Measurements from ENCODE around the gene SIX3.

SIX3 gene

DNA sequence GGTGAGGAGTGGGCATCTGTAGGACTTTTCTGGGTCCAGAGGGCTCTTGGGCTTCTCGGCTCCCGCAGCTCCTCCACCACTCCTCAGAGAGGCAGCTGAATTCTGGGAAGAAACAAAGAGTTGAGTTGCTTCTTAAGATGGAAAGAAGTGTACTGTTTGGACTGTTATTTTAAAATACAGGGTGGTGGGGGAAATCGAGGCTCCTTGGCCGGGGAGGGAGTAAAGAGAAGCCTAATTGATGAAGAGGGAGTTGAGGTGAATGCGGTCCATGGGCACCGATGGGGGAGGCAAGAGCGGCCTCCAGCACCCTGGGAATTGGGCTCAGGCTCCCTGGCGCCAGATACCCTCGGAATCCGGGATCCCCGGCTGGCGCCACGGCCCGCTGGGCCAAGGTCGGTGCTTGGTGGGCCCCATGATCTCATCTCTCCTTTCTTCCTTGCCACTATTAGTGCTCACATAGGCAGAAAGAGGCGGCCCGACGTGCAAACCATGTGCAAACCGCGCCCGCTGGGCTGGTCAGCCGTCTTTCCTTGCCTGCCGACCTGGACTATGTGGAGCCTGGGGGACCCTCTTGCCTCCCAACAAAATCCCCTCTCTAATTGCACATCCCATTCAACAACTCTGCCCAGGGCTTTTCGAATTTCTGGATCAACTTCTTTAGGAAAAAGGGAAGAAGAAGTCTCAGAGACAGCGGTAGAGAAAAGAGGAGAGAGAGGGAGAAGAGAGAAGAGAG is 604 bp upstream of the SIX3 start:
- Histone ChIP-seq H2AFZ (ENCODE audit: low read depth, low read length) (no peak overlapping the region), H4K20me1 (ENCODE audit: insufficient read depth, low read length) (no peaks in the 10 kb centered on the region), H3K4me3 (ENCODE audit: low read length) (no peak overlapping the region), H3K9ac (ENCODE audit: low read length) (no peak overlapping the region), H3K27ac (ENCODE audit: low read length) (no peak overlapping the region), H3K4me1 (ENCODE audit: low read length) (no peaks in the 10 kb centered on the region), H3K4me2 (ENCODE audit: low read length) (no peak overlapping the region), H3K36me3 (replicated peaks; ENCODE audit: low read depth, low read length) (no peaks in the 10 kb centered on the region), H3K27me3 (ENCODE audit: low read depth, low read length) (no peaks in the 10 kb centered on the region), H3K9me3 (ENCODE audit: insufficient read depth, low read length) (no peaks in the 10 kb centered on the region), H3K79me2 (ENCODE audit: low read length) (no peaks in the 10 kb centered on the region)
- TF ChIP-seq, protein P1, sequence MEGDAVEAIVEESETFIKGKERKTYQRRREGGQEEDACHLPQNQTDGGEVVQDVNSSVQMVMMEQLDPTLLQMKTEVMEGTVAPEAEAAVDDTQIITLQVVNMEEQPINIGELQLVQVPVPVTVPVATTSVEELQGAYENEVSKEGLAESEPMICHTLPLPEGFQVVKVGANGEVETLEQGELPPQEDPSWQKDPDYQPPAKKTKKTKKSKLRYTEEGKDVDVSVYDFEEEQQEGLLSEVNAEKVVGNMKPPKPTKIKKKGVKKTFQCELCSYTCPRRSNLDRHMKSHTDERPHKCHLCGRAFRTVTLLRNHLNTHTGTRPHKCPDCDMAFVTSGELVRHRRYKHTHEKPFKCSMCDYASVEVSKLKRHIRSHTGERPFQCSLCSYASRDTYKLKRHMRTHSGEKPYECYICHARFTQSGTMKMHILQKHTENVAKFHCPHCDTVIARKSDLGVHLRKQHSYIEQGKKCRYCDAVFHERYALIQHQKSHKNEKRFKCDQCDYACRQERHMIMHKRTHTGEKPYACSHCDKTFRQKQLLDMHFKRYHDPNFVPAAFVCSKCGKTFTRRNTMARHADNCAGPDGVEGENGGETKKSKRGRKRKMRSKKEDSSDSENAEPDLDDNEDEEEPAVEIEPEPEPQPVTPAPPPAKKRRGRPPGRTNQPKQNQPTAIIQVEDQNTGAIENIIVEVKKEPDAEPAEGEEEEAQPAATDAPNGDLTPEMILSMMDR (IDR thresholded peaks at IDR 0.05; ENCODE audit: low read depth, low read length), result no peak

DNA sequence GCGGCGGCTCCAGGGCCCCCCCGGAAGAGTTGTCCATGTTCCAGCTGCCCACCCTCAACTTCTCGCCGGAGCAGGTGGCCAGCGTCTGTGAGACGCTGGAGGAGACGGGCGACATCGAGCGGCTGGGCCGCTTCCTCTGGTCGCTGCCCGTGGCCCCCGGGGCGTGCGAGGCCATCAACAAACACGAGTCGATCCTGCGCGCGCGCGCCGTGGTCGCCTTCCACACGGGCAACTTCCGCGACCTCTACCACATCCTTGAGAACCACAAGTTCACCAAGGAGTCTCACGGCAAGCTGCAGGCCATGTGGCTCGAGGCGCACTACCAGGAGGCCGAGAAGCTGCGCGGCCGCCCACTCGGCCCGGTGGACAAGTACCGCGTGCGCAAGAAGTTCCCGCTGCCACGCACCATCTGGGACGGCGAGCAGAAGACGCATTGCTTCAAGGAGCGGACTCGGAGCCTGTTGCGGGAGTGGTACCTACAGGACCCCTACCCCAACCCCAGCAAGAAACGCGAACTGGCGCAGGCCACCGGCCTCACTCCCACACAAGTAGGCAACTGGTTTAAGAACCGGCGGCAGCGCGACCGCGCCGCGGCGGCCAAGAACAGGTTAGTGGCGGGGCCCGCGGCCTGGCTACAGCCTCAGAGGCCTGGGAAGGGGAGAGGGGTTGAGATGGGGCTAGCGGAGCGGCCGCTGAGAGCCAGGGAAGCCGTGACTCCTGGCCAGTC is 965 bp downstream of the SIX3 start:
- no peaks in the 10 kb centered on the region for H4K20me1 ChIP-seq (ENCODE audit: insufficient read depth, low read length)
- no peaks in the 10 kb centered on the region for H3K79me2 ChIP-seq (ENCODE audit: low read length)
- H3K36me3 ChIP-seq (replicated peaks; ENCODE audit: low read depth, low read length), result no peaks in the 10 kb centered on the region
- H3K4me1 ChIP-seq (ENCODE audit: low read length), result no peaks in the 10 kb centered on the region
- H3K27me3 ChIP-seq (ENCODE audit: low read depth, low read length), result no peaks in the 10 kb centered on the region
- no peak overlapping the region for H3K9ac ChIP-seq (ENCODE audit: low read length)
- TF ChIP-seq, protein P1 (IDR thresholded peaks at IDR 0.05; ENCODE audit: low read depth, low read length), result no peak
- no peak for TF ChIP-seq EZH2phosphoT487 (IDR thresholded peaks at IDR 0.05; ENCODE audit: low read depth)
- no peak overlapping the region for H3K4me2 ChIP-seq (ENCODE audit: low read length)
- no peak overlapping the region for H3K27ac ChIP-seq (ENCODE audit: low read length)
- no peaks in the 10 kb centered on the region for H3K9me3 ChIP-seq (ENCODE audit: insufficient read depth, low read length)
- no peak overlapping the region for H2AFZ ChIP-seq (ENCODE audit: low read depth, low read length)
- H3K4me3 ChIP-seq (ENCODE audit: low read length), result no peak overlapping the region

DNA sequence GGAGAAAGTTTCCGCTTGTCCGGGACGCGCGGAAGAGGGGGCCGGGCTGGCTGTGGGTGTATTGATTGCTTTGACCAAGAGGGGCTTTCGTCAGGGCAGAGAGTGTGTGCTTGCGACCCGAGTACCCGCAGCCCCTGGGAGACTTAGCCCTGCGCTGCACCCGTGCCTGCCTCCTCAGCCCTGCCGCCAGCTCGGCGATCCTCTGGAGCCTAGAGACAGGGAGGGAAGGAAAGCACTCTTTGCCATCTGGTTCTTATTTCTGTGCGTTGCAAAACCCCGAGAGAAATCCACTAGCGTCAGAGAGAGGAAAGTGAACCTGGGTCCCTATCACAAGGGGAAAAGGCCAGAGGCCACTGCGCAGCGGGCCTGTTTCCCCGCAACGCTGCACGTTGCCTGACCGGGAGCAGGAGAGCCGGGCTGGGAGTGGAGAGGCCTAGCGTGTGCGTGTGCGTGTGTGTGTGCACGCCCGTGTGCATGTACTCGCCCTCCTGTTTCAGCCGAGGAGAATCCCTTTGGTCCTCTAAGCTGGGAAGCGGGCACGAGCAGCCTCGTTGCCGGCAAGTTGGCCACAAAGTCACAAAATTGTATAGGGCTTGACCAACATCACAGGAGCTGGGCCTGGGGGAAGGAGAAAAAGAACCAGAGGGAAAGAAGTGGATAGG is 1.7 kb downstream of the SIX3 start:
- no peaks in the 10 kb centered on the region for H3K9me3 ChIP-seq (ENCODE audit: insufficient read depth, low read length)
- TF ChIP-seq, protein P1 (IDR thresholded peaks at IDR 0.05; ENCODE audit: low read depth, low read length), result no peak
- TF ChIP-seq EZH2phosphoT487 (IDR thresholded peaks at IDR 0.05; ENCODE audit: low read depth), result no peak
- no peaks in the 10 kb centered on the region for H3K79me2 ChIP-seq (ENCODE audit: low read length)
- H3K4me1 ChIP-seq (ENCODE audit: low read length), result no peaks in the 10 kb centered on the region
- no peak overlapping the region for H2AFZ ChIP-seq (ENCODE audit: low read depth, low read length)
- H3K9ac ChIP-seq (ENCODE audit: low read length), result no peak overlapping the region
- H3K27ac ChIP-seq (ENCODE audit: low read length), result no peak overlapping the region
- H4K20me1 ChIP-seq (ENCODE audit: insufficient read depth, low read length), result no peaks in the 10 kb centered on the region
- no peaks in the 10 kb centered on the region for H3K27me3 ChIP-seq (ENCODE audit: low read depth, low read length)
- H3K36me3 ChIP-seq (replicated peaks; ENCODE audit: low read depth, low read length), result no peaks in the 10 kb centered on the region
- H3K4me2 ChIP-seq (ENCODE audit: low read length), result no peak overlapping the region
- H3K4me3 ChIP-seq (ENCODE audit: low read length), result no peak overlapping the region

- no peak overlapping the region for H3K4me3 ChIP-seq (ENCODE audit: low read length)
- H2AFZ ChIP-seq (ENCODE audit: low read depth, low read length), result no peak overlapping the region
- TF ChIP-seq EZH2phosphoT487 (IDR thresholded peaks at IDR 0.05; ENCODE audit: low read depth), result no peak
- TF ChIP-seq, protein P1 (IDR thresholded peaks at IDR 0.05; ENCODE audit: low read depth, low read length), result no peak
- no peak overlapping the region for H3K27ac ChIP-seq (ENCODE audit: low read length)
- H3K9me3 ChIP-seq (ENCODE audit: insufficient read depth, low read length), result no peaks in the 10 kb centered on the region
- no peaks in the 10 kb centered on the region for H3K27me3 ChIP-seq (ENCODE audit: low read depth, low read length)
- H3K9ac ChIP-seq (ENCODE audit: low read length), result no peak overlapping the region
- H3K79me2 ChIP-seq (ENCODE audit: low read length), result no peaks in the 10 kb centered on the region
- H3K4me1 ChIP-seq (ENCODE audit: low read length), result peaks cover under 1% of the 10 kb centered on the region; the same call in 1 of the 2 replicates
- H4K20me1 ChIP-seq (ENCODE audit: insufficient read depth, low read length), result no peaks in the 10 kb centered on the region
- H3K36me3 ChIP-seq (replicated peaks; ENCODE audit: low read depth, low read length), result no peaks in the 10 kb centered on the region
- H3K4me2 ChIP-seq (ENCODE audit: low read length), result no peak overlapping the region
These were observed 2.2 kb downstream of the SIX3 start for GRCh38 chr2:44943693-44944101.

Data from OCI-LY3 (cell line).